ENCODE results near the gene KAT6B.

The KAT6B gene

GRCh38 chr10:75029857-75030256, 203.5 kb downstream of the KAT6B start:
- TF ChIP-seq POU2F2 (IDR thresholded peaks at IDR 0.05; ENCODE audit: low read depth, low read length) (no peak), POLR2A (IDR thresholded peaks at IDR 0.05; ENCODE audit: low read depth, low read length) (no peak), PAX5 (IDR thresholded peaks at IDR 0.05; ENCODE audit: insufficient read depth, low read length, severe bottlenecking) (no peak), SPI1 (IDR thresholded peaks at IDR 0.05; ENCODE audit: low read depth, low read length) (no peak), TAF1 (IDR thresholded peaks at IDR 0.05; ENCODE audit: low read depth, low read length) (no peak), POLR2AphosphoS5 (IDR thresholded peaks at IDR 0.05; ENCODE audit: low read depth, low read length) (no peak)
- DNase-seq (ENCODE audit: insufficient read length, low spot score) (no peak), FAIRE-seq (no peak)

- no peak for DNase-seq (ENCODE audit: insufficient read length, low spot score)
- no peak for TF ChIP-seq TAF1 (IDR thresholded peaks at IDR 0.05; ENCODE audit: low read depth, low read length)
- no peak for TF ChIP-seq SPI1 (IDR thresholded peaks at IDR 0.05; ENCODE audit: low read depth, low read length)
- TF ChIP-seq POLR2A (IDR thresholded peaks at IDR 0.05; ENCODE audit: low read depth, low read length), result no peak
- FAIRE-seq, result no peak
Observed at GRCh38 chr10:75030371-75030770, 204.0 kb downstream of the KAT6B start.

GRCh38 chr10:75032119-75032518, 205.7 kb downstream of the KAT6B start:
- FAIRE-seq, result peak; percentile 13
- TF ChIP-seq POLR2A (IDR thresholded peaks at IDR 0.05; ENCODE audit: low read depth, low read length) (no peak), SPI1 (IDR thresholded peaks at IDR 0.05; ENCODE audit: low read depth, low read length) (no peak), POLR2AphosphoS5 (IDR thresholded peaks at IDR 0.05; ENCODE audit: low read depth, low read length) (no peak), TAF1 (IDR thresholded peaks at IDR 0.05; ENCODE audit: low read depth, low read length) (no peak), POU2F2 (IDR thresholded peaks at IDR 0.05; ENCODE audit: low read depth, low read length) (no peak)
- DNase-seq (ENCODE audit: insufficient read length, low spot score), result no peak

GRCh38 chr10:75032813-75033212, 206.4 kb downstream of the KAT6B start:
- FAIRE-seq (peak; percentile 86), DNase-seq (ENCODE audit: insufficient read length, low spot score) (no peak)
- TF ChIP-seq PAX5 (IDR thresholded peaks at IDR 0.05; ENCODE audit: insufficient read depth, low read length, severe bottlenecking) (no peak), POU2F2 (IDR thresholded peaks at IDR 0.05; ENCODE audit: low read depth, low read length) (no peak), POLR2AphosphoS5 (IDR thresholded peaks at IDR 0.05; ENCODE audit: low read depth, low read length) (no peak), POLR2A (IDR thresholded peaks at IDR 0.05; ENCODE audit: low read depth, low read length) (no peak), SPI1 (IDR thresholded peaks at IDR 0.05; ENCODE audit: low read depth, low read length) (no peak), TAF1 (IDR thresholded peaks at IDR 0.05; ENCODE audit: low read depth, low read length) (no peak)

GRCh38 chr10:75033399-75034130, 207.2 kb downstream of the KAT6B start:
- FAIRE-seq, result no peak
- no peak for DNase-seq (ENCODE audit: insufficient read length, low spot score)
- TF ChIP-seq POLR2A (IDR thresholded peaks at IDR 0.05; ENCODE audit: low read depth, low read length), result no peak
- TF ChIP-seq SPI1 (IDR thresholded peaks at IDR 0.05; ENCODE audit: low read depth, low read length), result peak; percentile 19; the same call in 1 of the 2 replicates

GRCh38 chr10:75034131-75034512, 207.7 kb downstream of the KAT6B start:
- DNase-seq (ENCODE audit: insufficient read length, low spot score) (no peak), FAIRE-seq (peak; percentile 79)
- TF ChIP-seq SPI1 (IDR thresholded peaks at IDR 0.05; ENCODE audit: low read depth, low read length), result no peak
- TF ChIP-seq POU2F2 (IDR thresholded peaks at IDR 0.05; ENCODE audit: low read depth, low read length), result no peak
- TF ChIP-seq PAX5 (IDR thresholded peaks at IDR 0.05; ENCODE audit: insufficient read depth, low read length, severe bottlenecking), result no peak

- no peak for DNase-seq (ENCODE audit: insufficient read length, low spot score)
- no peak for TF ChIP-seq POU2F2 (IDR thresholded peaks at IDR 0.05; ENCODE audit: low read depth, low read length)
- no peak for TF ChIP-seq PAX5 (IDR thresholded peaks at IDR 0.05; ENCODE audit: insufficient read depth, low read length, severe bottlenecking)
- no peak for TF ChIP-seq SPI1 (IDR thresholded peaks at IDR 0.05; ENCODE audit: low read depth, low read length)
- no peak for TF ChIP-seq POLR2AphosphoS5 (IDR thresholded peaks at IDR 0.05; ENCODE audit: low read depth, low read length)
- no peak for TF ChIP-seq POLR2A (IDR thresholded peaks at IDR 0.05; ENCODE audit: low read depth, low read length)
- TF ChIP-seq TAF1 (IDR thresholded peaks at IDR 0.05; ENCODE audit: low read depth, low read length), result no peak
- no peak for FAIRE-seq
Observed at GRCh38 chr10:75034714-75035258, 208.4 kb downstream of the KAT6B start.

- FAIRE-seq (peak; percentile 9), DNase-seq (ENCODE audit: insufficient read length, low spot score) (peak; percentile 44)
- TF ChIP-seq POLR2A (IDR thresholded peaks at IDR 0.05; ENCODE audit: low read depth, low read length), result no peak
- peak; percentile 33; the same call in 1 of the 2 replicates for TF ChIP-seq SPI1 (IDR thresholded peaks at IDR 0.05; ENCODE audit: low read depth, low read length)
- TF ChIP-seq PAX5 (IDR thresholded peaks at IDR 0.05; ENCODE audit: insufficient read depth, low read length, severe bottlenecking), result no peak
- no peak for TF ChIP-seq POU2F2 (IDR thresholded peaks at IDR 0.05; ENCODE audit: low read depth, low read length)
- TF ChIP-seq TAF1 (IDR thresholded peaks at IDR 0.05; ENCODE audit: low read depth, low read length), result no peak
Observed at GRCh38 chr10:75035975-75036708, 209.7 kb downstream of the KAT6B start.

- FAIRE-seq (no peak), DNase-seq (ENCODE audit: insufficient read length, low spot score) (no peak)
- TF ChIP-seq POU2F2 (IDR thresholded peaks at IDR 0.05; ENCODE audit: low read depth, low read length), result no peak
- TF ChIP-seq POLR2AphosphoS5 (IDR thresholded peaks at IDR 0.05; ENCODE audit: low read depth, low read length), result no peak
- no peak for TF ChIP-seq SPI1 (IDR thresholded peaks at IDR 0.05; ENCODE audit: low read depth, low read length)
- TF ChIP-seq POLR2A (IDR thresholded peaks at IDR 0.05; ENCODE audit: low read depth, low read length), result no peak
- TF ChIP-seq PAX5 (IDR thresholded peaks at IDR 0.05; ENCODE audit: insufficient read depth, low read length, severe bottlenecking), result no peak
- TF ChIP-seq TAF1 (IDR thresholded peaks at IDR 0.05; ENCODE audit: low read depth, low read length), result no peak
Observed at GRCh38 chr10:75037171-75038153, 211.1 kb downstream of the KAT6B start.

Measured in GM12891 (cell line).